Neural cell (in vitro differentiated cells): ENCODE measurements around the gene PIEZO1. TPM values are rescaled to one million over a fixed set of nuclear protein-coding genes. Genes with fewer than 3 reads are reported as not detected.

Source experiments
- H2AFZ ChIP-seq: fragments of 200-600, 300-800 bp; sonication (generic), shearing (Covaris generic); 2 replicates; pipeline ENCODE4 v1.6.0; 2014; ENCODE audit warnings: low read depth, mild to moderate bottlenecking, antibody characterized with exemption, low read length, moderate library complexity
- H3F3A ChIP-seq: fragments of 200-600 bp; shearing (Covaris generic); 2 replicates; pipeline ENCODE4 v1.6.1; 2016; ENCODE audit warnings: mild to moderate bottlenecking, moderate library complexity, mixed read lengths, antibody characterized with exemption, low read length; ENCODE audit not compliant: insufficient read depth, poor library complexity, severe bottlenecking
- H3K27ac ChIP-seq: fragments of 200-600, 300-800 bp; sonication (generic), shearing (Covaris generic); 2 replicates; pipeline ENCODE4 v1.5.1; 2014; ENCODE audit warnings: mild to moderate bottlenecking, low read length, moderate library complexity
- H3K27me3 ChIP-seq: fragments of 300-800, 200-600 bp; sonication (generic), shearing (Covaris generic); 2 replicates; pipeline ENCODE4 v1.6.0; 2014; ENCODE audit warnings: mild to moderate bottlenecking, low read depth, low read length, moderate library complexity; ENCODE audit not compliant: insufficient read depth
- H3K36me3 ChIP-seq: fragments of 300-800, 200-600 bp; sonication (generic), shearing (Covaris generic); 2 replicates; pipeline ENCODE4 v1.5.1; 2014; ENCODE audit warnings: mild to moderate bottlenecking, antibody characterized with exemption, low read length, moderate library complexity; ENCODE audit not compliant: insufficient read depth
- H3K4me2 ChIP-seq: fragments of 300-800, 200-600 bp; sonication (generic), shearing (Covaris generic); 2 replicates; pipeline ENCODE4 v1.6.0; 2014; ENCODE audit warnings: mild to moderate bottlenecking, low read length
- H3K4me3 ChIP-seq: fragments of 300-800, 200-600 bp; sonication (generic), shearing (Covaris generic); 2 replicates; pipeline ENCODE4 v1.5.1; 2014; ENCODE audit warnings: mild to moderate bottlenecking, low read length, moderate library complexity
- H3K79me2 ChIP-seq: fragments of 200-600 bp; shearing (Covaris generic); replicated peaks from 2 replicates; pipeline ENCODE4 v1.6.0; 2014; ENCODE audit warnings: mild to moderate bottlenecking, low read length, moderate library complexity; ENCODE audit not compliant: insufficient read depth
- H3K9ac ChIP-seq: fragments of 300-800, 200-600 bp; sonication (generic), shearing (Covaris generic); 2 replicates; pipeline ENCODE4 v1.6.1; 2016; ENCODE audit warnings: mild to moderate bottlenecking, low read length, mixed read lengths
- H3K9me2 ChIP-seq: fragments of 200-600 bp; shearing (Covaris generic); 2 replicates; pipeline ENCODE4 v1.6.1; 2016; ENCODE audit warnings: mild to moderate bottlenecking, low read length, mixed read lengths; ENCODE audit not compliant: insufficient read depth
- H3K9me3 ChIP-seq: fragments of 200-600, 300-800 bp; sonication (generic), shearing (Covaris generic); 2 replicates; pipeline ENCODE4 v1.6.1; 2016; ENCODE audit warnings: mild to moderate bottlenecking, mixed run types, low read length, moderate library complexity, mixed read lengths
- H4K20me1 ChIP-seq: fragments of 200-600 bp; shearing (Covaris generic); 2 replicates; pipeline ENCODE4 v1.6.1; 2016; ENCODE audit warnings: mild to moderate bottlenecking, mixed run types; ENCODE audit not compliant: insufficient read depth
- EP300 ChIP-seq: fragments of 450-650 bp; conservative IDR thresholded peaks from 2 replicates; pipeline ENCODE4 v1.6.1; 2014; ENCODE audit warnings: antibody characterized with exemption, mild to moderate bottlenecking, moderate library complexity; ENCODE audit not compliant: poor library complexity, severe bottlenecking
- EZH2 ChIP-seq: fragments of 200-600, 300-800 bp; shearing (Covaris generic), sonication (generic); IDR thresholded peaks from 2 replicates; pipeline ENCODE4 v1.6.1; 2014; ENCODE audit warnings: antibody characterized with exemption, low read length, borderline replicate concordance, mild to moderate bottlenecking; ENCODE audit not compliant: insufficient read depth, poor library complexity, severe bottlenecking
- MXI1 ChIP-seq: fragments of 450-650 bp; conservative IDR thresholded peaks from 2 replicates; pipeline ENCODE4 v1.6.1; 2014; ENCODE audit warnings: antibody characterized with exemption, mild to moderate bottlenecking; ENCODE audit not compliant: poor library complexity, severe bottlenecking
- POLR2AphosphoS5 ChIP-seq: IDR thresholded peaks from 2 replicates; pipeline ENCODE4 v1.6.1; 2012
- RAD21 ChIP-seq: fragments of 450-650 bp; conservative IDR thresholded peaks from 2 replicates; pipeline ENCODE4 v1.6.1; 2014; ENCODE audit warnings: antibody characterized with exemption, mild to moderate bottlenecking, moderate library complexity
- SMC3 ChIP-seq: fragments of 450-650 bp; conservative IDR thresholded peaks from 2 replicates; pipeline ENCODE4 v1.6.1; 2014; ENCODE audit warnings: antibody characterized with exemption, mild to moderate bottlenecking, moderate library complexity; ENCODE audit not compliant: poor library complexity
- TAF1 ChIP-seq: IDR thresholded peaks from 2 replicates; pipeline ENCODE4 v1.6.1; 2012; ENCODE audit warnings: low read depth
- polyA plus RNA-seq: library from polyadenylated mRNA; depleted of rRNA; stranded (reverse); fragments of >200 nt; gene quantifications from 2 replicates; pipeline ENCODE4 v1.2.3, GENCODE V29; 2014
- TF ChIP-seq, protein P1 (sequence below): IDR thresholded peaks from 2 replicates; pipeline ENCODE4 v1.6.1; 2012; ENCODE audit warnings: borderline replicate concordance
- TF ChIP-seq, protein P2 (sequence below): fragments of 450-650 bp; IDR thresholded peaks from 2 replicates; pipeline ENCODE4 v1.5.1; 2014; ENCODE audit warnings: antibody characterized with exemption, mild to moderate bottlenecking, moderate library complexity; ENCODE audit not compliant: poor library complexity, severe bottlenecking

The PIEZO1 gene
- polyA plus RNA-seq, 1 donor from 2014 or later: not detected

DNA sequence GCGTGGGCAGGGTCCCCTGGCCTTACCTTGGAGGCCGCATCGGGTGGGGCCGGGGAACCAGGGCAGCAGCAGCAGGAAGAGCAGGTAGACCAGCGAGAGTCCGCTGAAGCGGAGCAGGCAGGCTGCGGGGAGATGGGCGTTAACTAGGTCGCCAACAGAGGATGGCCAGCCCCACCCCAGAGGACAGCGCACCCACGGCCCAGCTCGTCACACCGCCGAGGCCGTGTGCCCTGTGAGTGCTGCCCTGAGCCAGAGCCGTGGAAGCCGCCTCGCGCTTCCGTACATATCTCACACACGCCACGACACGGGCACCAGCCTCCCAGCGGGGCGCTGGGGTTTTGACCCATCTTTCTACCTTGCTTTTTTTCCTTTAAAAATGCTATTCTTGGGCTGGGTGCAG is 35.7 kb downstream of the PIEZO1 start:
- Histone ChIP-seq H3K9me2 (no peaks in the 10 kb centered on the region), H3K27ac (no peak overlapping the region), H3K9me3 (no peaks in the 10 kb centered on the region), H3K4me3 (no peak overlapping the region), H4K20me1 (no peaks in the 10 kb centered on the region), H3K27me3 (no peaks in the 10 kb centered on the region), H2AFZ (no peak overlapping the region), H3F3A (no peaks in the 10 kb centered on the region), H3K36me3 (no peaks in the 10 kb centered on the region), H3K9ac (no peak overlapping the region), H3K79me2 (no peaks in the 10 kb centered on the region), H3K4me2 (no peak overlapping the region)
- TF ChIP-seq RAD21 (no peak), EZH2 (no peak), SMC3 (no peak), TAF1 (no peak), EP300 (no peak), MXI1 (no peak), POLR2AphosphoS5 (no peak)
- TF ChIP-seq, protein P1, sequence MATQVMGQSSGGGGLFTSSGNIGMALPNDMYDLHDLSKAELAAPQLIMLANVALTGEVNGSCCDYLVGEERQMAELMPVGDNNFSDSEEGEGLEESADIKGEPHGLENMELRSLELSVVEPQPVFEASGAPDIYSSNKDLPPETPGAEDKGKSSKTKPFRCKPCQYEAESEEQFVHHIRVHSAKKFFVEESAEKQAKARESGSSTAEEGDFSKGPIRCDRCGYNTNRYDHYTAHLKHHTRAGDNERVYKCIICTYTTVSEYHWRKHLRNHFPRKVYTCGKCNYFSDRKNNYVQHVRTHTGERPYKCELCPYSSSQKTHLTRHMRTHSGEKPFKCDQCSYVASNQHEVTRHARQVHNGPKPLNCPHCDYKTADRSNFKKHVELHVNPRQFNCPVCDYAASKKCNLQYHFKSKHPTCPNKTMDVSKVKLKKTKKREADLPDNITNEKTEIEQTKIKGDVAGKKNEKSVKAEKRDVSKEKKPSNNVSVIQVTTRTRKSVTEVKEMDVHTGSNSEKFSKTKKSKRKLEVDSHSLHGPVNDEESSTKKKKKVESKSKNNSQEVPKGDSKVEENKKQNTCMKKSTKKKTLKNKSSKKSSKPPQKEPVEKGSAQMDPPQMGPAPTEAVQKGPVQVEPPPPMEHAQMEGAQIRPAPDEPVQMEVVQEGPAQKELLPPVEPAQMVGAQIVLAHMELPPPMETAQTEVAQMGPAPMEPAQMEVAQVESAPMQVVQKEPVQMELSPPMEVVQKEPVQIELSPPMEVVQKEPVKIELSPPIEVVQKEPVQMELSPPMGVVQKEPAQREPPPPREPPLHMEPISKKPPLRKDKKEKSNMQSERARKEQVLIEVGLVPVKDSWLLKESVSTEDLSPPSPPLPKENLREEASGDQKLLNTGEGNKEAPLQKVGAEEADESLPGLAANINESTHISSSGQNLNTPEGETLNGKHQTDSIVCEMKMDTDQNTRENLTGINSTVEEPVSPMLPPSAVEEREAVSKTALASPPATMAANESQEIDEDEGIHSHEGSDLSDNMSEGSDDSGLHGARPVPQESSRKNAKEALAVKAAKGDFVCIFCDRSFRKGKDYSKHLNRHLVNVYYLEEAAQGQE: no peak
- TF ChIP-seq, protein P2, sequence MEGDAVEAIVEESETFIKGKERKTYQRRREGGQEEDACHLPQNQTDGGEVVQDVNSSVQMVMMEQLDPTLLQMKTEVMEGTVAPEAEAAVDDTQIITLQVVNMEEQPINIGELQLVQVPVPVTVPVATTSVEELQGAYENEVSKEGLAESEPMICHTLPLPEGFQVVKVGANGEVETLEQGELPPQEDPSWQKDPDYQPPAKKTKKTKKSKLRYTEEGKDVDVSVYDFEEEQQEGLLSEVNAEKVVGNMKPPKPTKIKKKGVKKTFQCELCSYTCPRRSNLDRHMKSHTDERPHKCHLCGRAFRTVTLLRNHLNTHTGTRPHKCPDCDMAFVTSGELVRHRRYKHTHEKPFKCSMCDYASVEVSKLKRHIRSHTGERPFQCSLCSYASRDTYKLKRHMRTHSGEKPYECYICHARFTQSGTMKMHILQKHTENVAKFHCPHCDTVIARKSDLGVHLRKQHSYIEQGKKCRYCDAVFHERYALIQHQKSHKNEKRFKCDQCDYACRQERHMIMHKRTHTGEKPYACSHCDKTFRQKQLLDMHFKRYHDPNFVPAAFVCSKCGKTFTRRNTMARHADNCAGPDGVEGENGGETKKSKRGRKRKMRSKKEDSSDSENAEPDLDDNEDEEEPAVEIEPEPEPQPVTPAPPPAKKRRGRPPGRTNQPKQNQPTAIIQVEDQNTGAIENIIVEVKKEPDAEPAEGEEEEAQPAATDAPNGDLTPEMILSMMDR: no peak

DNA sequence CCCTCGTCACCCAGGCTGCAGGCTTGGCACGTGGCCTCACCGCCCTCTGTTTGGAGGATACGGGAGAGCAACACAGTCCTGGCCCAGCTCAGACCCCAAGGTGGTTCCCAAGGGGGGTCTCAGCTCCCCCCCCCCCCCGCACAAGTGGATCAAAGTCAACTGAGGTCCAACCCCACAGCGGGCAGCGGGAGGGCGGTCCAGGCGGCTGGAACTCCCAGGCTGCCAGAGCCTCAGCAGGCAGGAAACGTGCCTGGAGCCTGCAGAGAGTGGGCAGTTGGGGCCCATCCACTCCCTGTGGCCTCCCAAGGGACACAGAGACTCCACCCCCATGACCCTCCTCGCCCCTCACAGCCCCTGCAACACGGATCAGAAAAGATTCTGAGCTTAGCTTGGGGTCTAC is 36.7 kb downstream of the PIEZO1 start:
- H3K27me3 ChIP-seq: no peaks in the 10 kb centered on the region
- H2AFZ ChIP-seq: no peak overlapping the region
- no peaks in the 10 kb centered on the region for H3F3A ChIP-seq
- H3K4me3 ChIP-seq: no peak overlapping the region
- no peak overlapping the region for H3K9ac ChIP-seq
- H3K9me2 ChIP-seq: no peaks in the 10 kb centered on the region
- no peak overlapping the region for H3K4me2 ChIP-seq
- H3K9me3 ChIP-seq: no peaks in the 10 kb centered on the region
- no peak overlapping the region for H3K27ac ChIP-seq
- TF ChIP-seq, protein P2: no peak
- TF ChIP-seq EP300 (no peak), RAD21 (no peak), POLR2AphosphoS5 (no peak), MXI1 (no peak), TAF1 (no peak), EZH2 (no peak), SMC3 (no peak)
- TF ChIP-seq, protein P1: no peak
- H3K79me2 ChIP-seq: no peaks in the 10 kb centered on the region
- H3K36me3 ChIP-seq: no peaks in the 10 kb centered on the region
- no peaks in the 10 kb centered on the region for H4K20me1 ChIP-seq
